COLO668 (cell line): Measurements from ENCODE around the gene WASL.
A peak's percentile ranks its signal among the peaks of the same experiment; 100 is the strongest.
"Not testable (repeated sequence)": the region's sequence is repeated elsewhere in the genome, so short reads cannot be mapped to it uniquely, and the experiment has no call there.

Experiments
- DNase-seq: peaks from one replicate; lab custom pipeline; 2025; ENCODE audit not compliant: unreplicated experiment; lab: John Stamatoyannopoulos, UW

The WASL gene

GRCh38 chr7:123748734-123749536 lies at the start of gene WASL:
Gene WASL, minus strand, starts transcription at chr7:123749003. Its CDS starts 269 bp downstream, at chr7:123748734.
- peak; percentile 97 for DNase-seq

DNA sequence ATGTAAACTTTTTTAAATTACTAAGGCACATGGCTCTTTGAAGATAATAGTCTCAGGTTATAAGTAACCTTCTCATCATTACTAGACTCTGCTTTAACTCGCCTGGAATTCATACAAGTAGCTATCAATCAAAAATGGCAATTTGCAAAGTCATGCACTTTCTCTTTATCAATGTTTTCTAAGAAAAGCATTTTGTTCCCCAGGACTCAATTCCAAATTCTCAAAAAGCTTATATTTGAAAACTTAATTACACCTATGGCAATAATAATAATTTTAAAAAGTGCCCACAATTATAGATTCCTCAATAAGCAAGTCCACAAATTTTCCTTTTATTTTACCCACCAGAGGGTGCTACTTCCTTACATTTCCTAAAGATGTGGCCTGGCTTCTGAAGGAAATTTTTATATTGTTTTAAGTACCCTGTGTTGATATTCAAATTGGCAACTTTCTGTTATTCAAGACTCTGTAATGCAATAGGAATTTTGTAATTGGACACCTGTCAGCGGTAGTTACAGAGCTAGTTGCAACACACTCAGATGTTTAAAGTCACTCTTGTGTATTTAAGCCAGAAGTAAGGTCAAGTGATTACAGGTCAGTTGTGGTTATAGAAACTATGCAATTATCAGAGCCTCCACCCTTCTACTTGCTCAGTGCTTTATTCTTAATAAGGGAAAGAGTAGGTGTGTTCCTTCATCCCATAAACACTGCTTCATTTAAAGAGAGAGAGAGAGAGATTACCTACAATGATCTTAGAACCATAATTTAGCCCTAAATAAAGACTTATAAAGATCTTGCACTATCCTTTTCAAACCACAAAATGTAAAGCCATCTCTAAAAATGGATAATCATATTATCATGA lies 49.1 kb upstream of the WASL start:
- no peak for DNase-seq

DNA sequence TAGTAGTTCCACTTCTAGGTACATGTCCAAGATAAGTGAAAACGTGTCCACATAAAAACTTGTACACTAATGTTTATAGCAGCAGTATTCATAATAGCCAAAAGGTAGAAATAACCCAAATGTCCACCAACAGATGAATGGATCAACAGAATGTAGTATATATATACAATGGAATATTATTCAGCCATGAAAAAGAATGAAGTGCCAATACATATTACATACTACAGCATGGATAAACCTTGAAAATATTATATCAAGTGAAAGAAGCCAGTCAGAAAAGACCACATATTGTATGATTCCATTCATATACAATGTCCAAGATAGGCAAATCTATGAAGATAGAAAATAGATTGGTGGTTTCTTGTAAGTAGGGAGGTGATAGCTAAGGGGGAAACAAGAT lies 47.8 kb upstream of the WASL start:
- no peak for DNase-seq

GRCh38 chr7:123795917-123796316 lies 47.1 kb upstream of the WASL start:
- DNase-seq: no peak

GRCh38 chr7:123795116-123795515 lies 46.3 kb upstream of the WASL start:
- not testable (repeated sequence) for DNase-seq

- DNase-seq: no peak
These were observed 43.7 kb upstream of the WASL start for GRCh38 chr7:123792547-123792946.

GRCh38 chr7:123791001-123791400 lies 42.2 kb upstream of the WASL start:
- no peak for DNase-seq

DNA sequence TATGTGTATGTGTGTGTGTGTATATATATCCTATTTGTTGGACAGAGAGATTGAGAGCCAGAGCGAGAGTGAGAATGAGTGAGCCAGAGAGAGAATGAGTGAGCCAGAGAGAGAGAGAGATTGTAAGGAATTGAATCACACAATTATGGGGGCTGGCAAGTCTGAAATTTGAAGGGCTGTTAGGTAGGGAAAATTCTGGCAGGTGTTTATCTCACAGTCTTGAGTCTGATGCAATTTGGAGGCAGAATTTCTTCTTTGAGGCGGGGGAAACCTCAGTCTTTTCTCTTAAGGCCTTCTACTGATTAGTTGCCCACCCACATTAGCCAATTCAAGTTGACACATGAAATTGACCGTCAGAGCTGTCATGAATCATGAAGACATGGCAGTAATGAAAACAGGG lies 41.0 kb upstream of the WASL start:
- no peak for DNase-seq

DNA sequence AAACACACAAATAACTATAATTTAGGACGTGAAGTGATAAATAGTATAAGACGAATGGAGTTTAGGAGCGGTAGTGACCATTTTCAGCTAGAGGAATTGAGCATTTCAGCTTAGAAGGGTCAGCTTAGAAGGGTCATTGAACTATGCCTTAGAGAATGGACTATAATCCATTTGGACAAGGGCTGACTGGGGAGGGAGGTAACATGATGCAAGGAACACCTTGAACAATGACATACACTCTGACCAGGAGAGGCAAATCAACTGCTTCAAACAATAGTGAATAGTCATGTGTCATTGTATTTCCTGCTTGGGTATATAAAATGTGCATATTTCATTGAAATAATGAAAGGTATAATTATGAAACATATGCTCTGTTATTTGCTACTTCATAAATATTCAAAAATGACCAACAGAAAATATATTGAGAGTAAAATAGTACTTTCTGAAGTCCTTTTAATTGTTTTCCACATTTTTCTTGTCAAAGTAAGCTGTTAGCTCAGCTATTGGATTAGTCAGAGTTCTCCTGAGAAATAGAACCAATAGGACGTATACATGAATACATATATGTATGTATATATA lies 40.5 kb upstream of the WASL start:
- DNase-seq: no peak

GRCh38 chr7:123788584-123788983 lies 39.8 kb upstream of the WASL start:
- no peak for DNase-seq

- no peak for DNase-seq
These were observed 38.6 kb upstream of the WASL start for GRCh38 chr7:123787220-123788007.

- no peak for DNase-seq
These were observed 35.5 kb upstream of the WASL start for GRCh38 chr7:123784263-123784662.

DNA sequence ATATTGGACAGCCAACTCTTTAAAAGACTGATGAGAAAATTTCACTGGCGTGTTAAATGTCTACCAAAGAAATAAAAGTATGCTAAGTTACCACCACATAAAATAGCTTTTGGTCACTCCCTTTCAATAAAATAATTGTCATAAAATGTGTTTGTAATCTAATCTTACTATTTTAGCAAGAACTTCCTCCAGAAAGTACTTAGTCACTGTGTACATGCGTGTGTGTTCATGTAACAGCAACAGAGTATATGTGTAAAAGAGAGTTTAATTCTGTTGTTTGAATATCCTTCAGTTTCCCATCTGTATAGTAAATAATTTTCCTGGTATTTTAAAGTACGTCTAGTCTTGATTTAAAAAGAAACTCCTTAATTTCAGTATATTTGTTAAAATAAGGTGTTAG lies 35.0 kb upstream of the WASL start:
- DNase-seq: no peak

DNA sequence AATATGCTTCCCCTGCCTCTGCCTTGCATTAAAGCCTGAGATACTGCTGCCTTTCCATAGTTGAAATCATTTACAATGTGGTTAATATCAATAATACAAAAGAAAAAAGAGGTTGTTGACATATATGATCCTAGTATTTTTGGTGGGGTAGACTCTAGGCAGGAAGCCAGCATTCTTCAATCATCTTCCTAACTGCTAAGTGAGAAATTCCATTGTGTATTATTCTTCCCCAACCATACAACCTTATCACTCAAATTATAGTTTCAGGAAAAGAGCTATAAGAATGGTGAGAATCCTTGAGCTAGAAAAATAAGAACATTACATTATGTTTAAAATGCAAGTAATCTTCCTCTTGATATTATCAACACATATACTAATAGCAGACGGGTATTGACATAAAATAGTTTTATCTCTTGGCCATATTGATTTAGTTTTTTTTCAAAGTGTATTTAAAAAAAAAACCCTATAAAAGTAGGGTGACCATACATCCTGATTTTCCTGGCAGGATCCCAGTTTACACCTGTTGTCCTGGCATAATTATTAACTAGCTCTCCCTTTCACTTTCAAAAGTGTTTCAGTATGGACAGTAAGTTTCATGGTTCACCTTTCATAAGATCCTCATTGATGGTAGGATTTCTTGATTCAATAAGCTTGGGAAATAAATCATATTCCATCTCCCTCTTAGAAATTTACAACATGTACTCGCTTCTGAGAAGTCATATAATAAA lies 33.4 kb upstream of the WASL start:
- DNase-seq: no peak

DNA sequence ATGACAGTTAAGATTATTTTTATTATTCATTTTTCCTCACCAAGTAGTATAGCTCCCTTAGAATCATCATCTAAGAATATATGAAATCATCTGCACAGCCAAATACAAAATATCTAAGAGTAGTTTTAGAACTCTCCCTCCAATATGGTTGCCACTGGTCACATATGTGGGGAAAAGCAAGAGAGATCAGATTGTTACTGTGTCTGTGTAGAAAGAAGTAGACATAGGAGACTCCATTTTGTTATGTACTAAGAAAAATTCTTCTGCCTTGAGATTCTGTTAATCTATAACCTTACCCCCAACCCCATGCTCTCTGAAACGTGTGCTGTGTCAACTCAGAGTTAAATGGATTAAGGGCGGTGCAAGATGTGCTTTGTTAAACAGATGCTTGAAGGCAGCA lies 31.7 kb upstream of the WASL start:
- not testable (repeated sequence) for DNase-seq

DNA sequence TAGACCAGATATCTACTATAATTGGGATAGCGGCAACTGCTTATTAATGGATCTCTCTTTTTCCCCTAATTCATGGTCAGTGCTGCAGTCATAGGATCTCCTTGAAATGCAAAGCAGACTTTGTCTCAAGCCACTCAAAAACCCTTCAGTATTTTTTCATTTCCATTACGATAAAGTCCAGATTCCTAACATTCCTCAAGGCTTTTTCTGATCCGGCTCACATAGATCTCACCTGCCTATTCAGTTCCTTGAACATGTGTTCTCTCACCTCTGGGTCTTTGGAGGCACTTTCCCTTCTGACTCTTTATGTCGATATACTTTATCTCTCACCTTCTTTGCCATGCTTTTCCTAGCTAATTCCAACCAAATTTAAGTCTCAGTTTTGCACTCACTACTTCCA lies 25.7 kb upstream of the WASL start:
- DNase-seq: no peak

DNA sequence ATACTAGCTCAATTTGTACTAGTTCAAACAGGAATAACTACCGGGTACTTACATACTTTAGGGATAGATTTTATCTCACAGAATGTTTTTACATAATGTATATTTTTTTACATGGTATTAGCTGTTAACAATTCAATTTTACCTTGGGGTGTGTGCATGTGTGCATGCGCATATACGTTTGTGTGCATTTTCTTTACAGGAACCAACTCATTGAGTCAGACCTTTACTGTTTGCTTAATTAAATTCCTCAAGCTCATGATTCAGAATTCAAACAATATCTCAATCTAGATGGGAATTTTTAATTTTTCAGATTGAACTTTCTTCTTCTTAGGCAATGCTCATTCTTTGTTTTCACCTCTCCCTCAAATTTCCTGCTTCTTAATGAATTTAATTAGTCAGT lies 24.7 kb upstream of the WASL start:
- DNase-seq: no peak

DNA sequence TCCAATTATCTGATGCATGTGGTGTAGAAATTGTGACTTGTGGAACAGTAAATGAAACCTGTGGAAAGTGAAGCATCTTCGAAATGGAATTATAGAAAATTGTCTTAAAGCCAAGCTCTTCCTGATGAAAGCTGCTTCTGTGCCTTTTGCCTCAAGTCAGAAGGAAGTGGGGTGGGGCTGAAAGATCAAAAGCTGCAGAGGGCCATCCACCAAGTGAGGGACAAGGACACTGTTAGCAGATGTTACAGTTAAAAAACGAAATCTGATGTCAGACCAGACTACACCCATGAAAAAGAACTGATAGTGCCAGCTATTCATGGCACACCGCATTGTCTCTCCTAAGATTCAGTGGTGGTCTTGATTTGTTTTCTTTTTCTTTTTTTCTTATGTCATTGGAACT lies 23.8 kb upstream of the WASL start:
- DNase-seq: no peak

DNA sequence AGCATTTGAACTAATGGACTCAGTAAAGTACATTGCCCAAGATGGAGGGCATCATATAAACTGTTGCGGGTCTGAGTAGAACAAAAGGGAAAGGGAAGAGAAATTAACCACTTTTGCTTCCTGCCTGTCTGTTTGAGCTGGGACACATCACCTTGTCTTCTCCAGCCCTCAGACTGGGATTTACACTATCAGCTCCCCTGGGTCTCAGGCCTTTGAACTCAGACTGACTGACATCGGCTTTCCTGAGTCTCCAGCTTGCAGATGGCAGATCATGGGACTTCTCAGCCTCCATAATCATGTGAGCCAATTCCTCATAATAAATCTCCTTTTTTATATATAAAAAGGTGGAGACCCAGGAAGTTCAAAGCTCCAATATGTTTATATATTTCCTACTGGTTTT lies 23.0 kb upstream of the WASL start:
- no peak for DNase-seq

DNA sequence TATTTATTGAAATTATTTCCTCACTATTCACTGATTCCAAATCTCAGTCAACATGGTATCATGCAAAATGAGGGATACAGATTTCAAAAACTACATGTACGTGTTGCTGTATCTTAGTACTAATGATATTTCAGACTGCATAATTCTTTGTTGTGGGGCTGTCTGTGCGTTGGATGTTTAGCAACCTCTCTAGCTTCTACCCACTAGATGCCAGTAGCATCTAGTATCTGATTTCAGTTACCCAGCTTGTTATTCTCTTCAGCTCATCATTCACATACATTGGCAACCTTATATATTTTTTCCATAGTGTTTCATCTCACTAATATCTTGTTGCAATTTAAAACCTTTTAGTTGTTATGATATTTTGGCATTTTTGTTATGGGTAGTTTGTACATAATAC lies 22.5 kb upstream of the WASL start:
- DNase-seq: no peak
